Fibroblast of lung (primary cell): ENCODE results near the gene CALM3. TPM values are rescaled to one million over a fixed set of nuclear protein-coding genes. Genes with fewer than 3 reads are reported as not detected.

Source experiments
- DNase-seq, 2 donors: peaks; one replicate each; pipeline versions ENCODE4 v3.0.0 to v3.0.0-alpha.2; 2010; ENCODE audit warnings: low read depth in 2 of 2
- H2AFZ ChIP-seq: 2 replicates; pipeline ENCODE4 v1.5.1; 2012; ENCODE audit warnings: low read length, control low read depth, inconsistent platforms
- H3K27ac ChIP-seq: 2 replicates; pipeline ENCODE4 v1.5.1; 2011; ENCODE audit warnings: low read length, control low read depth; ENCODE audit not compliant: insufficient read depth
- H3K27me3 ChIP-seq: 2 replicates; pipeline ENCODE4 v1.5.1; 2011; ENCODE audit warnings: mild to moderate bottlenecking, low read length; ENCODE audit not compliant: control insufficient read depth, insufficient read depth
- H3K36me3 ChIP-seq: 2 replicates; pipeline ENCODE4 v1.5.1; 2011; ENCODE audit warnings: low read length; ENCODE audit not compliant: control insufficient read depth, insufficient read depth
- H3K4me1 ChIP-seq: 2 replicates; pipeline ENCODE4 v1.5.1; 2011; ENCODE audit warnings: low read length; ENCODE audit not compliant: control insufficient read depth, insufficient read depth; ENCODE audit errors: extremely low read depth
- H3K4me2 ChIP-seq: 2 replicates; pipeline ENCODE4 v1.5.1; 2011; ENCODE audit warnings: low read length, control low read depth; ENCODE audit not compliant: insufficient read depth; ENCODE audit errors: extremely low read depth
- H3K4me3 ChIP-seq, 4 experiments: fragments of 200-600 bp in 1 of 4; sonication (generic) in 1 of 4; replicated peaks in 1 of 4; 2 replicates each; pipeline ENCODE4 v1.5.1; 2011 to 2016; ENCODE audit warnings: low read length in 4 of 4, low read depth in 3 of 4, mild to moderate bottlenecking in 3 of 4, control low read depth in 2 of 4, inconsistent platforms in 1 of 4, mixed read lengths in 1 of 4; ENCODE audit not compliant: insufficient read depth in 1 of 4; ENCODE audit errors: control extremely low read depth in 1 of 4
- H3K79me2 ChIP-seq: 2 replicates; pipeline ENCODE4 v1.5.1; 2012; ENCODE audit warnings: mild to moderate bottlenecking, low read length, inconsistent platforms; ENCODE audit not compliant: control insufficient read depth, insufficient read depth
- H3K9ac ChIP-seq: 2 replicates; pipeline ENCODE4 v1.5.1; 2011; ENCODE audit warnings: mild to moderate bottlenecking, low read length, control low read depth; ENCODE audit not compliant: insufficient read depth
- H3K9me3 ChIP-seq: 2 replicates; pipeline ENCODE4 v1.5.1; 2012; ENCODE audit warnings: low read depth, low read length; ENCODE audit not compliant: control insufficient read depth, insufficient read depth
- H4K20me1 ChIP-seq: 2 replicates; pipeline ENCODE4 v1.5.1; 2011; ENCODE audit warnings: low read length; ENCODE audit not compliant: control insufficient read depth, insufficient read depth; ENCODE audit errors: extremely low read depth
- EZH2 ChIP-seq: IDR thresholded peaks from 2 replicates; pipeline ENCODE4 v1.5.1; 2012; ENCODE audit warnings: low read length, control low read depth, mild to moderate bottlenecking; ENCODE audit errors: missing control alignments
- polyA plus RNA-seq, 2 donors: library from polyadenylated mRNA; depleted of rRNA in 1 of 2; stranded (reverse) in 1 of 2; unstranded in 1 of 2; fragments of >200 nt; gene quantifications; 2 replicates each; pipeline ENCODE4 v1.2.1, GENCODE V29; 2011 to 2012; ENCODE audit warnings: missing spikeins in 1 of 2
- total RNA-seq: library from RNA; depleted of rRNA; stranded (reverse); fragments of >200 nt; gene quantifications from 2 replicates; pipeline ENCODE4 v1.2.1, GENCODE V29; 2014
- TF ChIP-seq, protein P1 (sequence below), 2 donors: IDR thresholded peaks in 1 of 2; conservative IDR thresholded peaks in 1 of 2; 1 replicate in 1 of 2; 2 replicates in 1 of 2; pipeline ENCODE4 v1.5.1; 2011 to 2012; ENCODE audit warnings: low read length in 2 of 2, control low read depth in 1 of 2, inconsistent platforms in 1 of 2, low read depth in 1 of 2, mild to moderate bottlenecking in 1 of 2

The CALM3 gene
- total and polyA plus RNA-seq, 2 donors (not counting 1 experiment from before 2014, with no cell fraction given), result 160 to 901 TPM

GRCh38 chr19:46654621-46655152, 53.6 kb downstream of the CALM3 start:
- no peak for DNase-seq

GRCh38 chr19:46656541-46656940, 55.4 kb downstream of the CALM3 start:
- H3K27ac ChIP-seq, result no peak overlapping the region
- TF ChIP-seq, protein P1, sequence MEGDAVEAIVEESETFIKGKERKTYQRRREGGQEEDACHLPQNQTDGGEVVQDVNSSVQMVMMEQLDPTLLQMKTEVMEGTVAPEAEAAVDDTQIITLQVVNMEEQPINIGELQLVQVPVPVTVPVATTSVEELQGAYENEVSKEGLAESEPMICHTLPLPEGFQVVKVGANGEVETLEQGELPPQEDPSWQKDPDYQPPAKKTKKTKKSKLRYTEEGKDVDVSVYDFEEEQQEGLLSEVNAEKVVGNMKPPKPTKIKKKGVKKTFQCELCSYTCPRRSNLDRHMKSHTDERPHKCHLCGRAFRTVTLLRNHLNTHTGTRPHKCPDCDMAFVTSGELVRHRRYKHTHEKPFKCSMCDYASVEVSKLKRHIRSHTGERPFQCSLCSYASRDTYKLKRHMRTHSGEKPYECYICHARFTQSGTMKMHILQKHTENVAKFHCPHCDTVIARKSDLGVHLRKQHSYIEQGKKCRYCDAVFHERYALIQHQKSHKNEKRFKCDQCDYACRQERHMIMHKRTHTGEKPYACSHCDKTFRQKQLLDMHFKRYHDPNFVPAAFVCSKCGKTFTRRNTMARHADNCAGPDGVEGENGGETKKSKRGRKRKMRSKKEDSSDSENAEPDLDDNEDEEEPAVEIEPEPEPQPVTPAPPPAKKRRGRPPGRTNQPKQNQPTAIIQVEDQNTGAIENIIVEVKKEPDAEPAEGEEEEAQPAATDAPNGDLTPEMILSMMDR (conservative IDR thresholded peaks at IDR 0.05 in 1 of 2, IDR thresholded peaks at IDR 0.05 in 1 of 2; ENCODE audit: low read depth in 1 of 2, low read length in 2 of 2), result no peak
- TF ChIP-seq EZH2, result no peak
- no peaks in the 10 kb centered on the region for H3K9me3 ChIP-seq
- no peak overlapping the region for H2AFZ ChIP-seq
- no peaks in the 10 kb centered on the region for H3K36me3 ChIP-seq
- H3K4me2 ChIP-seq, result no peak overlapping the region
- DNase-seq, result no peak
- no peak overlapping the region for H3K4me3 ChIP-seq
- no peaks in the 10 kb centered on the region for H4K20me1 ChIP-seq
- H3K79me2 ChIP-seq, result no peaks in the 10 kb centered on the region
- H3K4me1 ChIP-seq, result peaks cover 2% of the 10 kb centered on the region
- no peak overlapping the region for H3K9ac ChIP-seq
- no peaks in the 10 kb centered on the region for H3K27me3 ChIP-seq

More at GRCh38 chr19:46654621-46655152, 53.6 kb downstream of the CALM3 start:
- Histone ChIP-seq H3K4me3 (no peak overlapping the region), H3K9me3 (no peaks in the 10 kb centered on the region), H3K79me2 (no peaks in the 10 kb centered on the region), H4K20me1 (no peaks in the 10 kb centered on the region), H3K36me3 (no peaks in the 10 kb centered on the region), H3K27me3 (no peaks in the 10 kb centered on the region), H3K4me2 (peak overlapping the region; percentile 23), H3K27ac (no peak overlapping the region), H3K4me1 (peaks cover 2% of the 10 kb centered on the region), H2AFZ (no peak overlapping the region), H3K9ac (no peak overlapping the region)
- no peak for TF ChIP-seq EZH2
- TF ChIP-seq, protein P1 (conservative IDR thresholded peaks at IDR 0.05 in 1 of 2, IDR thresholded peaks at IDR 0.05 in 1 of 2; ENCODE audit: low read depth in 1 of 2, low read length in 2 of 2), result no peak

DNA sequence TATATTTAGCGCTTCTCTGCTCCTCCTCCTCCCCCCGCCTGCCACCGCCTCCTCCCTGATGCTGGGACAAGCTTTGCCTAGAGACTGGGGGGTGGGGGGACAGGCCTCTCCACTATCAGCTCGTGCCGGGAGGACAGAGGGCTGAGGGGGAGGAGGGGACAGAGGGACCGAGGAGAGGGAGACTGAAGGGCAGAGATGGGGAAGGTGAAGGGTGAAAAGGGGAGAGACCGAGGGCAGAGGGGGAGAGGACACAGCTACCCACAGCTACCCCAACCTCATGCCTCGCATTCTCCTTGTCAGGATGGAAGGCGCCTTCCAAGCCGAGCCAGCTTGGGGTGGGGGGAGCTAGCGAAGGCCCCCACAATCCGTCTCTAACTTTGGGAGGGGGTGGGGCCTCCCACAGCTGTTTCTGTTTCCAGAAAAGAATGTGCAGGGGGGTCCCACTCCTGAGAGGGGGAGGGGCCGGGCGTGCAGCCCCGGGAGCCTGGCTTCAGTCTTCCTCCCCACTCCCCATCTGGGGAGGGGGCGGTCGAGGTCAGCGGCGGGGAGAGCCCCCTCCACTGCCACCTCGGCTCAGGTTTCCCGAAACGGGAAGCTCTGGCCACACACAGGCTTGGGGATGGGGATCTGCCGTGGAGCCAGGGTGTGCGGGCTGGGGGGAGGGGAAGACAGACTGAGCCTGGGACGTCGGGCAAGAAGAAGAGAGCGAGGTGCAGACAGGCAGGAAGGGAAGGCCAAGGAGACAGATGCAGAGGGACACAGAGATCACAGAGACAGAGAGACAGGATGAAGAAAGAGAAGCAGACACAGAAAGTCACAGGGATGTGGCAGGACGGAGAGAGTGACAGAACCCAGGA, 58.2 kb downstream of the CALM3 start:
- peak overlapping the region; percentile 97 for H3K4me2 ChIP-seq
- H3K27ac ChIP-seq, result no peak overlapping the region
- H2AFZ ChIP-seq, result peak overlapping the region; percentile 22
- no peaks in the 10 kb centered on the region for H3K36me3 ChIP-seq
- H3K4me1 ChIP-seq, result peaks cover 7% of the 10 kb centered on the region
- H3K4me3 ChIP-seq, result peak overlapping the region; percentile 38 to 80 (median 62)
- no peaks in the 10 kb centered on the region for H3K27me3 ChIP-seq
- DNase-seq, result no peak
- no peaks in the 10 kb centered on the region for H3K9me3 ChIP-seq
- no peaks in the 10 kb centered on the region for H3K79me2 ChIP-seq
- H3K9ac ChIP-seq, result no peak overlapping the region
- no peaks in the 10 kb centered on the region for H4K20me1 ChIP-seq
- no peak for TF ChIP-seq EZH2
